Thyroid gland (tissue), 4 donors: Measurements from ENCODE around the gene DOCK10.

ENCODE experiments used
- POLR2A ChIP-seq, 2 donors: fragments of 450-650 bp; IDR thresholded peaks; one replicate each; pipeline ENCODE4 v1.6.1; 2017; ENCODE audit warnings: antibody characterized with exemption in 2 of 2, mild to moderate bottlenecking in 2 of 2, moderate library complexity in 1 of 2
- TF ChIP-seq, protein P1 (sequence below), 6 experiments: fragments of 200-600 bp in 3 of 6; fragments of 450-650 bp in 3 of 6; sonication (generic) in 3 of 6; IDR thresholded peaks; one replicate each; pipeline ENCODE4 v1.5.1; 2016 to 2019; ENCODE audit warnings: antibody characterized with exemption in 6 of 6, mild to moderate bottlenecking in 2 of 6, inconsistent platforms in 1 of 6, moderate library complexity in 1 of 6

DNA sequence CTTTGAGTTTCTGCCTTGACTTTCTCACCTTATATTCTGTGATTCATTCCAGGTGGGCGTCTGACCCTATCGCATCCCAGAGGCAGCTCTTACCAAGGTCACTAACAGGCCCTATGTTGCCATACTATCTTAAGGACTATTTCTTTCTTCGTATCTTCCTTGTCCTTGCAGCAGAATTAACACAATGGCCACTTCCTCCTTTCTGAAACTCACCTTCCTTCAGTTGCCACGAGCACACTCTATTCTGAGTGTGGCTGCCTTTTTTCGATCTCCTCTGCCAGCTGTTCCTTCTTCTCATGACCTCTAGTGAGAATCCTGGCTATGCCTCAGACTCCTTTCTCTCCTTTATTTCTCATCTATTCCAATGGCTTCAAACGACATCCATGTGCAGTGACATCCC, 165.7 kb downstream of the DOCK10 start:
- TF ChIP-seq, protein P1, sequence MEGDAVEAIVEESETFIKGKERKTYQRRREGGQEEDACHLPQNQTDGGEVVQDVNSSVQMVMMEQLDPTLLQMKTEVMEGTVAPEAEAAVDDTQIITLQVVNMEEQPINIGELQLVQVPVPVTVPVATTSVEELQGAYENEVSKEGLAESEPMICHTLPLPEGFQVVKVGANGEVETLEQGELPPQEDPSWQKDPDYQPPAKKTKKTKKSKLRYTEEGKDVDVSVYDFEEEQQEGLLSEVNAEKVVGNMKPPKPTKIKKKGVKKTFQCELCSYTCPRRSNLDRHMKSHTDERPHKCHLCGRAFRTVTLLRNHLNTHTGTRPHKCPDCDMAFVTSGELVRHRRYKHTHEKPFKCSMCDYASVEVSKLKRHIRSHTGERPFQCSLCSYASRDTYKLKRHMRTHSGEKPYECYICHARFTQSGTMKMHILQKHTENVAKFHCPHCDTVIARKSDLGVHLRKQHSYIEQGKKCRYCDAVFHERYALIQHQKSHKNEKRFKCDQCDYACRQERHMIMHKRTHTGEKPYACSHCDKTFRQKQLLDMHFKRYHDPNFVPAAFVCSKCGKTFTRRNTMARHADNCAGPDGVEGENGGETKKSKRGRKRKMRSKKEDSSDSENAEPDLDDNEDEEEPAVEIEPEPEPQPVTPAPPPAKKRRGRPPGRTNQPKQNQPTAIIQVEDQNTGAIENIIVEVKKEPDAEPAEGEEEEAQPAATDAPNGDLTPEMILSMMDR (IDR thresholded peaks at IDR 0.05), result no peak
- TF ChIP-seq POLR2A (IDR thresholded peaks at IDR 0.05), result no peak
